IMR-90 (cell line): Measurements from ENCODE around the gene CDKAL1. TPM values are rescaled to one million over a fixed set of nuclear protein-coding genes. Genes with fewer than 3 reads are reported as not detected.

ENCODE experiments used
- ATAC-seq: fragments of 200-7000 bp; cut with Tn5 transposase; 2 replicates; pipeline ENCODE4 v1.9.1; 2020; ENCODE audit warnings: low read depth, mild to moderate bottlenecking, moderate library complexity
- BruUV-seq: library from RNA; stranded (reverse); fragments of 400-500 nt; replicated peaks from 2 replicates; lab custom pipeline; 2021; lab: Mats Ljungman, UMichigan
- CTCF ChIA-PET: fragments of 300-600 bp; formaldehyde crosslinking; extraction: SDS; loops from one replicate; lab custom pipeline; 2021; ENCODE audit warnings: antibody characterized with exemption; lab: Yijun Ruan, JAX
- POLR2A ChIA-PET: fragments of 300-600 bp; sonication (Branson Sonifier 250); formaldehyde crosslinking; loops from one replicate; lab custom pipeline; 2022; ENCODE audit warnings: antibody characterized with exemption; ENCODE audit not compliant: unreplicated experiment; lab: Charles Lee
- DNase-seq: peaks from one replicate; pipeline ENCODE4 v3.0.0; 2013
- H2AFZ ChIP-seq: replicated peaks from 2 replicates; pipeline ENCODE3; 2013; ENCODE audit warnings: low read length, mild to moderate bottlenecking; ENCODE audit not compliant: poor library complexity
- H2AK5ac ChIP-seq: 2 replicates; pipeline ENCODE4 v1.6.1; 2013; ENCODE audit warnings: low read depth, low read length, inconsistent platforms
- H2AK9ac ChIP-seq: replicated peaks from 2 replicates; pipeline ENCODE3; 2013; ENCODE audit warnings: mild to moderate bottlenecking, low read depth, low read length, moderate library complexity; ENCODE audit not compliant: poor library complexity
- H2BK120ac ChIP-seq: 2 replicates; pipeline ENCODE4 v1.6.1; 2013; ENCODE audit warnings: low read depth, low read length, inconsistent platforms
- H2BK15ac ChIP-seq: 3 replicates; pipeline ENCODE4 v1.6.1; 2013; ENCODE audit warnings: low read depth, low read length, inconsistent platforms
- H2BK20ac ChIP-seq: 2 replicates; pipeline ENCODE4 v1.6.1; 2013; ENCODE audit warnings: low read depth, mild to moderate bottlenecking, inconsistent platforms, low read length, moderate library complexity
- H2BK5ac ChIP-seq: 2 replicates; pipeline ENCODE4 v1.6.1; 2013; ENCODE audit warnings: mild to moderate bottlenecking, low read depth, low read length, inconsistent platforms; ENCODE audit not compliant: poor library complexity, severe bottlenecking
- H3K14ac ChIP-seq: replicated peaks from 2 replicates; pipeline ENCODE4 v1.6.1; 2013; ENCODE audit warnings: low read depth, low read length, inconsistent platforms
- H3K18ac ChIP-seq: 2 replicates; pipeline ENCODE4 v1.6.1; 2013; ENCODE audit warnings: low read depth, low read length, control low read depth
- H3K23ac ChIP-seq: 2 replicates; pipeline ENCODE4 v1.6.1; 2013; ENCODE audit warnings: low read depth, low read length, inconsistent platforms
- H3K27ac ChIP-seq: 2 replicates; pipeline ENCODE4 v1.5.1; 2013; ENCODE audit warnings: mild to moderate bottlenecking, control low read depth, low read length; ENCODE audit not compliant: insufficient read depth
- H3K27me3 ChIP-seq: 2 replicates; pipeline ENCODE4 v1.6.1; 2013; ENCODE audit warnings: low read length; ENCODE audit not compliant: control insufficient read depth, insufficient read depth
- H3K36me3 ChIP-seq: 2 replicates; pipeline ENCODE4 v1.6.1; 2013; ENCODE audit warnings: low read length, mixed read lengths; ENCODE audit not compliant: control insufficient read depth, insufficient read depth
- H3K4ac ChIP-seq: 2 replicates; pipeline ENCODE4 v1.6.1; 2013; ENCODE audit warnings: low read depth, low read length, inconsistent platforms
- H3K4me1 ChIP-seq: 2 replicates; pipeline ENCODE4 v1.6.1; 2013; ENCODE audit warnings: low read length, mixed read lengths; ENCODE audit not compliant: control insufficient read depth, insufficient read depth
- H3K4me2 ChIP-seq: 2 replicates; pipeline ENCODE4 v1.6.1; 2013; ENCODE audit warnings: low read depth, mild to moderate bottlenecking, control low read depth, low read length, moderate library complexity
- H3K4me3 ChIP-seq: 2 replicates; pipeline ENCODE4 v1.5.1; 2013; ENCODE audit warnings: low read depth, mild to moderate bottlenecking, control low read depth, low read length, moderate library complexity; ENCODE audit not compliant: insufficient read depth
- H3K56ac ChIP-seq: 2 replicates; pipeline ENCODE4 v1.6.1; 2013; ENCODE audit warnings: low read length, inconsistent platforms; ENCODE audit not compliant: insufficient read depth; ENCODE audit errors: extremely low read depth
- H3K79me1 ChIP-seq, 2 experiments: 2 replicates each; pipeline ENCODE4 v1.6.1; 2013; ENCODE audit warnings: low read length in 2 of 2, inconsistent platforms in 1 of 2, low read depth in 1 of 2
- H3K9ac ChIP-seq: 2 replicates; pipeline ENCODE4 v1.6.1; 2013; ENCODE audit warnings: low read depth, low read length, control low read depth
- H3K9me1 ChIP-seq: 2 replicates; pipeline ENCODE4 v1.6.1; 2013; ENCODE audit warnings: low read length, inconsistent platforms; ENCODE audit not compliant: insufficient read depth
- H3K9me3 ChIP-seq: 2 replicates; pipeline ENCODE4 v1.6.1; 2013; ENCODE audit warnings: low read length; ENCODE audit not compliant: control insufficient read depth, insufficient read depth
- H4K20me1 ChIP-seq: 2 replicates; pipeline ENCODE4 v1.6.1; 2013; ENCODE audit warnings: low read length, inconsistent platforms; ENCODE audit not compliant: insufficient read depth
- H4K5ac ChIP-seq: 2 replicates; pipeline ENCODE4 v1.6.1; 2013; ENCODE audit warnings: mild to moderate bottlenecking, low read depth, low read length, control low read depth
- H4K8ac ChIP-seq, 2 experiments: 2 replicates each; pipeline ENCODE4 v1.6.1; 2013; ENCODE audit warnings: low read depth in 2 of 2, low read length in 2 of 2, control low read depth in 1 of 2, inconsistent platforms in 1 of 2
- H4K91ac ChIP-seq: 2 replicates; pipeline ENCODE4 v1.6.1; 2013; ENCODE audit warnings: low read depth, low read length, inconsistent platforms; ENCODE audit not compliant: insufficient read depth
- BHLHE40 ChIP-seq: fragments of 150-350 bp; IDR thresholded peaks from 2 replicates; pipeline ENCODE4 v1.6.1; 2016; ENCODE audit warnings: mild to moderate bottlenecking, low read depth, low read length
- CEBPB ChIP-seq: IDR thresholded peaks from 2 replicates; pipeline ENCODE4 v1.6.1; 2012; ENCODE audit warnings: low read depth, low read length, improper control_type of control experiment
- CHD1 ChIP-seq: IDR thresholded peaks from 2 replicates; pipeline ENCODE4 v1.6.1; 2012; ENCODE audit warnings: low read depth, low read length, improper control_type of control experiment
- CTCF ChIP-seq: conservative IDR thresholded peaks from 2 replicates; pipeline ENCODE4 v1.5.1; 2012; ENCODE audit warnings: mild to moderate bottlenecking, low read depth, low read length, improper control_type of control experiment
- ELK1 ChIP-seq: fragments of 150-350 bp; IDR thresholded peaks from 2 replicates; pipeline ENCODE4 v1.6.1; 2016; ENCODE audit warnings: low read depth, mild to moderate bottlenecking, low read length, moderate library complexity, borderline replicate concordance
- FOS ChIP-seq: fragments of 150-350 bp; IDR thresholded peaks from 2 replicates; pipeline ENCODE4 v1.6.1; 2016; ENCODE audit warnings: low read depth, low read length
- MAFK ChIP-seq: IDR thresholded peaks from 2 replicates; pipeline ENCODE4 v1.6.1; 2012; ENCODE audit warnings: low read depth, low read length, improper control_type of control experiment
- MAZ ChIP-seq: IDR thresholded peaks from 2 replicates; pipeline ENCODE4 v1.6.1; 2012; ENCODE audit warnings: low read depth, mild to moderate bottlenecking, low read length, improper control_type of control experiment, moderate library complexity, borderline replicate concordance
- MXI1 ChIP-seq: IDR thresholded peaks from 2 replicates; pipeline ENCODE4 v1.6.1; 2012; ENCODE audit warnings: low read depth, mild to moderate bottlenecking, low read length, moderate library complexity, borderline replicate concordance
- POLR2A ChIP-seq: IDR thresholded peaks from 2 replicates; pipeline ENCODE4 v1.6.1; 2012; ENCODE audit warnings: mild to moderate bottlenecking, low read depth, low read length
- WGBS, 2 experiments: methylation state at CpG; one replicate each; pipeline versions ENCODE4 v1.1.5 to v1.1.7; 2013; ENCODE audit warnings: missing lambda C conversion rate in 2 of 2; ENCODE audit not compliant: insufficient read length in 1 of 2; ENCODE audit errors: extremely low coverage in 2 of 2; 5-methylcytosine and 5-hydroxymethylcytosine counted together
- dilution Hi-C: fragments of 300-500 bp; cut with HindIII; formaldehyde crosslinking; loops from one replicate; pipeline ENCODE4 v1.14.3; 2018; ENCODE audit warnings: low sequenced_read_pairs; ENCODE audit not compliant: unreplicated experiment
- in situ Hi-C: fragments of 300-500 bp; cut with MboI; formaldehyde crosslinking; loops from 3 replicates; pipeline ENCODE4 v1.14.3; 2019; ENCODE audit warnings: low sequenced_read_pairs, inconsistent platforms, mixed read lengths
- intact Hi-C: fragments of 100-400 bp; cut with micrococcal nuclease; formaldehyde crosslinking; loops from 2 replicates; pipeline ENCODE4 v1.10.0; 2022
- polyA plus RNA-seq, 3 experiments: library from polyadenylated mRNA; depleted of rRNA; stranded (reverse); fragments of >200 nt; gene quantifications; 2 replicates each; pipeline ENCODE4 v1.2.3, GENCODE V29; 2012; ENCODE audit warnings: low replicate concordance in 1 of 3
- total RNA-seq: library from RNA; depleted of rRNA; stranded (reverse); fragments of >200 nt; gene quantifications from 2 replicates; pipeline ENCODE4 v1.2.3, GENCODE V29; 2012

CDKAL1 gene
- total and polyA plus RNA-seq, 2 of the 4 experiments (the other 2 are of a cell fraction): 3.7 to 13.1 TPM

- no peak overlapping the region for H2AK9ac ChIP-seq
- no peak overlapping the region for H3K9ac ChIP-seq
- no peak overlapping the region for H2BK15ac ChIP-seq
- H3K9me3 ChIP-seq: no peaks in the 10 kb centered on the region
- H3K79me1 ChIP-seq: no peaks in the 10 kb centered on the region
- ATAC-seq: no peak
- H4K5ac ChIP-seq: no peak overlapping the region
- no peak overlapping the region for H3K4me3 ChIP-seq
- dilution Hi-C loops: no loop called here
- POLR2A ChIA-PET: no interaction called here
- no peak overlapping the region for H3K4me2 ChIP-seq
- H2AFZ ChIP-seq: no peak overlapping the region
- intact Hi-C loops: no loop called here
- no peak overlapping the region for H2BK5ac ChIP-seq
- BruUV-seq: no TSS peak
- H4K8ac ChIP-seq: no peak overlapping the region
- CTCF ChIA-PET: no interaction called here
- no peaks in the 10 kb centered on the region for H3K36me3 ChIP-seq
- H2AK5ac ChIP-seq: no peak overlapping the region
- H3K27ac ChIP-seq: no peak overlapping the region
- H4K20me1 ChIP-seq: no peaks in the 10 kb centered on the region
- no peak overlapping the region for H3K4ac ChIP-seq
- H3K56ac ChIP-seq: no peak overlapping the region
- no peak overlapping the region for H4K91ac ChIP-seq
- DNase-seq: no peak
- H2BK120ac ChIP-seq: no peak overlapping the region
- in situ Hi-C loops: no loop called here
- no peak overlapping the region for H3K14ac ChIP-seq
- H2BK20ac ChIP-seq: no peak overlapping the region
- H3K27me3 ChIP-seq: no peaks in the 10 kb centered on the region
- peaks cover 7% of the 10 kb centered on the region for H3K4me1 ChIP-seq
- TF ChIP-seq MXI1 (no peak), ELK1 (no peak), BHLHE40 (no peak), CEBPB (no peak), MAFK (no peak), CHD1 (no peak), FOS (no peak), CTCF (no peak), POLR2A (no peak), MAZ (no peak)
- H3K23ac ChIP-seq: no peak overlapping the region
- H3K9me1 ChIP-seq: peaks cover 4% of the 10 kb centered on the region; the same call in 1 of the 2 replicates
- no CpG with 5 or more reads among the region's 1 CpG for WGBS, 2 experiments
- no peak overlapping the region for H3K18ac ChIP-seq
Measured at GRCh38 chr6:20949138-20949537, 414.9 kb downstream of the CDKAL1 start.
